Measurements from ENCODE around the gene ZBTB24. TPM values are rescaled to one million over a fixed set of nuclear protein-coding genes. Genes with fewer than 3 reads are reported as not detected.

Gene ZBTB24
- total RNA-seq, 1 experiment from 2014 or later = 21.5 TPM

- Histone ChIP-seq H3K36me3 (ENCODE audit: control insufficient read depth, insufficient read depth, low read length) (peaks cover 36% of the 10 kb centered on the region), H3K9me3 (ENCODE audit: control insufficient read depth, insufficient read depth, low read depth, low read length) (no peaks in the 10 kb centered on the region), H3K4me1 (ENCODE audit: control insufficient read depth, insufficient read depth, low read length) (peaks cover 24% of the 10 kb centered on the region), H3K27ac (ENCODE audit: low read length) (no peak overlapping the region), H3K4me3 (ENCODE audit: low read depth in 2 of 2, low read length in 2 of 2) (no peak overlapping the region), H3K27me3 (ENCODE audit: control insufficient read depth, insufficient read depth, low read length) (no peaks in the 10 kb centered on the region)
- DNase-seq (ENCODE audit: low read depth, low spot score) = no peak
- intact Hi-C loops (cut with micrococcal nuclease; ENCODE audit: unreplicated experiment) (no loop called here), in situ Hi-C loops (cut with HindIII; ENCODE audit: low pct_unique_long_range_greater_than_20kb, low sequenced_read_pairs) (no loop called here)
- POLR2A ChIA-PET = no interaction called here
- CTCF ChIA-PET = no interaction called here
- TF ChIP-seq REST (IDR thresholded peaks at IDR 0.05; ENCODE audit: insufficient read depth in 1 of 2, low read depth in 2 of 2, low read length in 1 of 2) (no peak), CTCF (IDR thresholded peaks at IDR 0.05) (no peak), SIN3A (IDR thresholded peaks at IDR 0.05; ENCODE audit: borderline replicate concordance, insufficient read depth, low read depth, low read length) (no peak), POLR2AphosphoS5 (IDR thresholded peaks at IDR 0.05; ENCODE audit: low read depth, low read length) (no peak), TCF7L2 (IDR thresholded peaks at IDR 0.05; ENCODE audit: low read depth, low read length) (no peak)
- ATAC-seq = no peak
- BruUV-seq (replicated peaks) = TSS peak; percentile 4
Measured at GRCh38 chr6:109474995-109475394, 8.0 kb downstream of the ZBTB24 start.

- no peaks in the 10 kb centered on the region for H3K9me3 ChIP-seq (ENCODE audit: control insufficient read depth, insufficient read depth, low read depth, low read length)
- POLR2A ChIA-PET = no interaction called here
- H3K36me3 ChIP-seq (ENCODE audit: control insufficient read depth, insufficient read depth, low read length) = peaks cover 31% of the 10 kb centered on the region
- H3K4me1 ChIP-seq (ENCODE audit: control insufficient read depth, insufficient read depth, low read length) = peaks cover 13% of the 10 kb centered on the region; the same call in 1 of the 2 replicates
- in situ Hi-C loops (cut with HindIII; ENCODE audit: low pct_unique_long_range_greater_than_20kb, low sequenced_read_pairs) (no loop called here), intact Hi-C loops (cut with micrococcal nuclease; ENCODE audit: unreplicated experiment) (no loop called here)
- no TSS peak for BruUV-seq (replicated peaks)
- TF ChIP-seq POLR2AphosphoS5 (IDR thresholded peaks at IDR 0.05; ENCODE audit: low read depth, low read length) (no peak), REST (IDR thresholded peaks at IDR 0.05; ENCODE audit: insufficient read depth in 1 of 2, low read depth in 2 of 2, low read length in 1 of 2) (no peak), CTCF (IDR thresholded peaks at IDR 0.05) (no peak), TCF7L2 (IDR thresholded peaks at IDR 0.05; ENCODE audit: low read depth, low read length) (no peak), SIN3A (IDR thresholded peaks at IDR 0.05; ENCODE audit: borderline replicate concordance, insufficient read depth, low read depth, low read length) (no peak)
- DNase-seq (ENCODE audit: low read depth, low spot score) (no peak), ATAC-seq (no peak)
- H3K27me3 ChIP-seq (ENCODE audit: control insufficient read depth, insufficient read depth, low read length) = no peaks in the 10 kb centered on the region
- no peak overlapping the region for H3K27ac ChIP-seq (ENCODE audit: low read length)
- CTCF ChIA-PET = no interaction called here
- no peak overlapping the region for H3K4me3 ChIP-seq (ENCODE audit: low read depth in 2 of 2, low read length in 2 of 2)
Measured at GRCh38 chr6:109473120-109473519, 9.9 kb downstream of the ZBTB24 start.

Measured in Panc1 (cell line).